Measurements from ENCODE around the gene ACTR3C.
A peak's percentile ranks its signal among the peaks of the same experiment; 100 is the strongest.
"Not testable (repeated sequence)": the region's sequence is repeated elsewhere in the genome, so short reads cannot be mapped to it uniquely, and the experiment has no call there.

Gene ACTR3C

DNA sequence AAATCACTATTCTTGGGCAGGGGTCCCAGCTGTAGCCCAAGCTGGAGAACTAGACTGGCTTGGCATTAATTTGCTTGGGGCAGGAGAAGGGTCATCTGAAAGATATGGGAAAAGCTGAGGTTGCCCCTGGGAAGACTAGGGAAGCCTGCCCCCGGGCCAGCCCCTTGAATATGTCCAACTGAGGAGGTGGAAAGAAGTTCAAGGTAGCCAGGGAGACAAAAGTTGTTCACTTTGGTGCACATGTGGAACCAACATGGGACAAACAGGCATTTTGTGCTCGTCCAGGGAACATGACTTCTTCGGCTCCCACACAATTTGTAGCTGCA, 1.6 kb downstream of the ACTR3C start:
- Histone ChIP-seq H3K23ac (ENCODE audit: low read length) (no peak overlapping the region), H3K27me3 (ENCODE audit: insufficient read depth, low read length, poor library complexity) (no peaks in the 10 kb centered on the region), H2BK15ac (replicated peaks; ENCODE audit: low read depth) (no peak overlapping the region), H3K79me1 (ENCODE audit: low read length) (no peaks in the 10 kb centered on the region), H3K4ac (ENCODE audit: low read depth, low read length) (no peak overlapping the region), H2BK5ac (ENCODE audit: low read length) (no peak overlapping the region), H3K4me3 (ENCODE audit: low read length) (no peak overlapping the region), H4K5ac (ENCODE audit: low read length) (no peak overlapping the region), H3K4me1 (ENCODE audit: control insufficient read depth, low read depth, low read length) (peaks cover 2% of the 10 kb centered on the region), H4K8ac (ENCODE audit: low read depth, low read length) (no peak overlapping the region), H3K9ac (ENCODE audit: low read length) (no peak overlapping the region), H3K56ac (ENCODE audit: low read length) (no peak overlapping the region), H3K36me3 (ENCODE audit: control insufficient read depth, insufficient read depth, low read length) (no peaks in the 10 kb centered on the region), H3K18ac (ENCODE audit: low read length) (no peak overlapping the region), H2AK5ac (ENCODE audit: low read length) (no peak overlapping the region), H2BK120ac (ENCODE audit: low read depth, low read length) (no peak overlapping the region), H3K27ac (ENCODE audit: low read depth, low read length) (no peak overlapping the region), H3K4me2 (ENCODE audit: low read length) (no peak overlapping the region), H3K79me2 (ENCODE audit: control insufficient read depth, insufficient read depth, low read length) (no peaks in the 10 kb centered on the region)
- no CpG with 5 or more reads among the region's 3 CpGs for WGBS (ENCODE audit: extremely low coverage, insufficient coverage, low lambda C conversion rate)
- DNase-seq: no peak

DNA sequence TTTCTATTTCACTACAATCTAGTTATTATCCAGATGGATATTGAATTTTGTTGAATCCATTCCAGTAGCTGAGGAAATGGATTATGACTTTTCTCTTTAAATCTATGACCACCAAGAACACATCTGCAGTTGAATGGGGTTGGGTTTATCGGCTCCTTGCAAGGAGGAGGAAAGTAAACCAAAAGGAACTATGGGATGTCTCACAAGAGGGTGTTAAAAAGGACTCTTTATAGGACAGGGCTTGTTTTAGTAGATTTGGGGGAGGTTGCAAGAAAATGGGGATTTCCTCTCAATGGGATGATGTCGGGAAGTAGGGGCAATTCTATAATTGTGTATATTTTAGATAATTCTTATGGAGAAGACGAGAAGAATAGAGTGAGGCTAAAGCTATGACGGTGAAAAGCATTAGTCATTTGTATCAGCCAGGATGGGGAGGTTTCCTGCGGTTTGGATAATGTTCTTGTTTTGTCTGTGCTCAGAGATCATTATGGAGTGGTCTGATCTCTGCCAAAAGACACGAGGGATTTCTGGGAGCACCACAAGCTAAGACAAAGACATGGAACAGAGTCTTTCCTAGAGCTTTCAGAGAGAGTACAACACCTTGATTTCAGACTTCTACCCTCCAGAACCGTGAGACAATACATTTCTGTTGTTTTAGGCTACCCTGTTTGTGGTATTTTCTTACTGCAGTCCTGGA, 5.4 kb downstream of the ACTR3C start:
- WGBS (ENCODE audit: extremely low coverage, insufficient coverage, low lambda C conversion rate): no CpG with 5 or more reads among the region's 7 CpGs
- Histone ChIP-seq H3K4me3 (ENCODE audit: low read length) (no peak overlapping the region), H3K27me3 (ENCODE audit: insufficient read depth, low read length, poor library complexity) (no peaks in the 10 kb centered on the region), H2BK5ac (ENCODE audit: low read length) (no peak overlapping the region), H3K4ac (ENCODE audit: low read depth, low read length) (no peak overlapping the region), H3K23ac (ENCODE audit: low read length) (no peak overlapping the region), H2AK5ac (ENCODE audit: low read length) (no peak overlapping the region), H3K36me3 (ENCODE audit: control insufficient read depth, insufficient read depth, low read length) (no peaks in the 10 kb centered on the region), H2BK15ac (replicated peaks; ENCODE audit: low read depth) (no peak overlapping the region), H3K79me2 (ENCODE audit: control insufficient read depth, insufficient read depth, low read length) (no peaks in the 10 kb centered on the region), H3K27ac (ENCODE audit: low read depth, low read length) (no peak overlapping the region), H4K5ac (ENCODE audit: low read length) (no peak overlapping the region), H3K79me1 (ENCODE audit: low read length) (no peaks in the 10 kb centered on the region), H3K4me2 (ENCODE audit: low read length) (no peak overlapping the region), H3K4me1 (ENCODE audit: control insufficient read depth, low read depth, low read length) (peaks cover 7% of the 10 kb centered on the region), H3K56ac (ENCODE audit: low read length) (no peak overlapping the region), H3K9ac (ENCODE audit: low read length) (no peak overlapping the region), H3K18ac (ENCODE audit: low read length) (no peak overlapping the region), H2BK120ac (ENCODE audit: low read depth, low read length) (no peak overlapping the region), H4K8ac (ENCODE audit: low read depth, low read length) (no peak overlapping the region)
- DNase-seq: no peak

DNA sequence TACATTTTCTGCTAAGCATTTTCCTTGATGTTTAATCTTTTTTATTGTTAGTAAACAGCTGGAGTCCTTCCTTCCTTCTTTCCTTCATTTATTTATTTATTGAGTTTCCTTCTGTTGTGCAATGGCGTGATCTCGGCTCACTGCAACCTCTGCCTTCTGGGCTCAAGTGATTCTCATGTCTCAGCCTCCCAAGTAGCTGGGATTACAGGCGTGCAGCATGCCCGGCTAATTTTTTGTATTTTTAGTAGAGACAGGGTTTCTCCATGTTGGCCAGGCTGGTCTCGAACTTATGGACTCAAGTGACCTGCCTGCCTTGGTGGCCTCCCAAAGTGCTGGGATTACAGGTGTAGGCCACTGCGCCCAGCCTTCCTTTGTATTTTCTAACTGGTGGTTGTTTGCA, 6.4 kb downstream of the ACTR3C start:
- H3K36me3 ChIP-seq (ENCODE audit: control insufficient read depth, insufficient read depth, low read length); H2AK5ac ChIP-seq (ENCODE audit: low read length); H3K4me2 ChIP-seq (ENCODE audit: low read length); H3K4me3 ChIP-seq (ENCODE audit: low read length); H3K56ac ChIP-seq (ENCODE audit: low read length); H4K8ac ChIP-seq (ENCODE audit: low read depth, low read length); H2BK5ac ChIP-seq (ENCODE audit: low read length); H3K9ac ChIP-seq (ENCODE audit: low read length); H3K79me1 ChIP-seq (ENCODE audit: low read length); H4K5ac ChIP-seq (ENCODE audit: low read length); H3K18ac ChIP-seq (ENCODE audit: low read length); DNase-seq; H3K4me1 ChIP-seq (ENCODE audit: control insufficient read depth, low read depth, low read length); H3K27me3 ChIP-seq (ENCODE audit: insufficient read depth, low read length, poor library complexity); H3K23ac ChIP-seq (ENCODE audit: low read length); H2BK120ac ChIP-seq (ENCODE audit: low read depth, low read length); H3K79me2 ChIP-seq (ENCODE audit: control insufficient read depth, insufficient read depth, low read length); H3K27ac ChIP-seq (ENCODE audit: low read depth, low read length); H2BK15ac ChIP-seq (replicated peaks; ENCODE audit: low read depth): not testable (repeated sequence)
- no CpG with 5 or more reads among the region's 6 CpGs for WGBS (ENCODE audit: extremely low coverage, insufficient coverage, low lambda C conversion rate)
- H3K4ac ChIP-seq (ENCODE audit: low read depth, low read length): peak overlapping the region; percentile 16

DNA sequence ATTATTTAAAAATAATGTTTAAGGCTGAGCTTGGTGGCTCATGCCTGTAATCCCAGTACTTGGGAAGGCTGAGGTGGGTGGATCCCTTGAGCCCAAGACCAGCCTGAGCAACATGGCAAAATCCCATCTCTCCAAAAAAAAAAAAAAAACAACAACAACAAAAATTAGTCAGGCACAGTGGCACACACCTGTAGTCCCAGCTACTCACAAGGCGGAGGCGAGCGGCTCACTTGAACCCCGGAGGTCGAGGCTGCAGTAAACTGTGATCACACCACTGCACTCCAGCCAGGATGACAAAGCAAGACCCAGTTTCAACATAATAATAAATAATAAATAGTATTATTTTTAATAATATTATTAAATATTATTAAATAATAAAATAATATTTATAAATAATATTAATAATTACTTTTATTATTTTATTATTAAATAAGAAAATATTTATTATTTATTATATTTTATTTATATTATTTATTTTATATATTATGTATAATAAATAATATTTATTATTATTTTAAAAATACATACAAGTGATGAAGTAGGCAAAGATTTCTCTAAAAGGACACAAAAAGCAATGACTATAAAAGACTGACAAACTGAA, 8.6 kb downstream of the ACTR3C start:
- H2BK120ac ChIP-seq (ENCODE audit: low read depth, low read length): no peak overlapping the region
- H3K27ac ChIP-seq (ENCODE audit: low read depth, low read length): no peak overlapping the region
- H3K4me3 ChIP-seq (ENCODE audit: low read length): no peak overlapping the region
- no peak overlapping the region for H2BK5ac ChIP-seq (ENCODE audit: low read length)
- H3K4me2 ChIP-seq (ENCODE audit: low read length): no peak overlapping the region
- no peaks in the 10 kb centered on the region for H3K79me2 ChIP-seq (ENCODE audit: control insufficient read depth, insufficient read depth, low read length)
- no peak overlapping the region for H2AK5ac ChIP-seq (ENCODE audit: low read length)
- no peak overlapping the region for H3K9ac ChIP-seq (ENCODE audit: low read length)
- DNase-seq: no peak
- no peak overlapping the region for H3K18ac ChIP-seq (ENCODE audit: low read length)
- no peaks in the 10 kb centered on the region for H3K36me3 ChIP-seq (ENCODE audit: control insufficient read depth, insufficient read depth, low read length)
- no peak overlapping the region for H3K23ac ChIP-seq (ENCODE audit: low read length)
- H3K4me1 ChIP-seq (ENCODE audit: control insufficient read depth, low read depth, low read length): peaks cover 8% of the 10 kb centered on the region
- H3K56ac ChIP-seq (ENCODE audit: low read length): no peak overlapping the region
- no peak overlapping the region for H2BK15ac ChIP-seq (replicated peaks; ENCODE audit: low read depth)
- WGBS (ENCODE audit: extremely low coverage, insufficient coverage, low lambda C conversion rate): no CpG with 5 or more reads among the region's 5 CpGs
- no peak overlapping the region for H3K4ac ChIP-seq (ENCODE audit: low read depth, low read length)
- H4K8ac ChIP-seq (ENCODE audit: low read depth, low read length): no peak overlapping the region
- H3K27me3 ChIP-seq (ENCODE audit: insufficient read depth, low read length, poor library complexity): no peaks in the 10 kb centered on the region
- no peak overlapping the region for H4K5ac ChIP-seq (ENCODE audit: low read length)
- H3K79me1 ChIP-seq (ENCODE audit: low read length): no peaks in the 10 kb centered on the region

DNA sequence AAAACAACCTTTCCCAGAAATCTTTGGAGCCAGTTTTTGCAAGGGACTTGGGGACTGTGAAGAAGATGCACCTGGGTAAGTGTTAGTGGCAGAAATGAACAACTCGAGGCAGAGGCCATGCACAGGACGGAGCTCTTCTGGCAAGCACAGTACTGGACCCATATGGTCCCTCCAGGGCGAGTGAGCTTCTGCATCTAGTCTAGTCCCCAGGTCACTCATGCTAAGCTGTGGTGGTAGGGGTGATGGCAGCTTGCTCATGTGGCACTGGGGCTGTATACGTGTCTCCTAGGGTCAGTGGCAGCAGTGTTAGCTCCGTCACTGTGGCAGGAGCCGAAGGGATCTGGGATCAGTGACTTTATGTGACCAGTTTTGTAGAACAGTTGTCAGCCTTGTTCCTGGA, 9.5 kb downstream of the ACTR3C start:
- Histone ChIP-seq H2BK5ac (ENCODE audit: low read length) (peak overlapping the region; percentile 4), H4K8ac (ENCODE audit: low read depth, low read length) (no peak overlapping the region), H3K79me1 (ENCODE audit: low read length) (no peaks in the 10 kb centered on the region), H2BK15ac (replicated peaks; ENCODE audit: low read depth) (no peak overlapping the region), H3K23ac (ENCODE audit: low read length) (no peak overlapping the region), H4K5ac (ENCODE audit: low read length) (no peak overlapping the region), H3K9ac (ENCODE audit: low read length) (no peak overlapping the region), H3K4me3 (ENCODE audit: low read length) (no peak overlapping the region), H2BK120ac (ENCODE audit: low read depth, low read length) (no peak overlapping the region), H3K4ac (ENCODE audit: low read depth, low read length) (no peak overlapping the region), H3K4me2 (ENCODE audit: low read length) (no peak overlapping the region), H3K36me3 (ENCODE audit: control insufficient read depth, insufficient read depth, low read length) (no peaks in the 10 kb centered on the region), H3K18ac (ENCODE audit: low read length) (no peak overlapping the region), H3K4me1 (ENCODE audit: control insufficient read depth, low read depth, low read length) (peaks cover 8% of the 10 kb centered on the region), H3K27ac (ENCODE audit: low read depth, low read length) (no peak overlapping the region), H3K27me3 (ENCODE audit: insufficient read depth, low read length, poor library complexity) (no peaks in the 10 kb centered on the region), H3K56ac (ENCODE audit: low read length) (peak overlapping the region; percentile 45), H2AK5ac (ENCODE audit: low read length) (no peak overlapping the region), H3K79me2 (ENCODE audit: control insufficient read depth, insufficient read depth, low read length) (no peaks in the 10 kb centered on the region)
- no peak for DNase-seq
- no CpG with 5 or more reads among the region's 6 CpGs for WGBS (ENCODE audit: extremely low coverage, insufficient coverage, low lambda C conversion rate)

DNA sequence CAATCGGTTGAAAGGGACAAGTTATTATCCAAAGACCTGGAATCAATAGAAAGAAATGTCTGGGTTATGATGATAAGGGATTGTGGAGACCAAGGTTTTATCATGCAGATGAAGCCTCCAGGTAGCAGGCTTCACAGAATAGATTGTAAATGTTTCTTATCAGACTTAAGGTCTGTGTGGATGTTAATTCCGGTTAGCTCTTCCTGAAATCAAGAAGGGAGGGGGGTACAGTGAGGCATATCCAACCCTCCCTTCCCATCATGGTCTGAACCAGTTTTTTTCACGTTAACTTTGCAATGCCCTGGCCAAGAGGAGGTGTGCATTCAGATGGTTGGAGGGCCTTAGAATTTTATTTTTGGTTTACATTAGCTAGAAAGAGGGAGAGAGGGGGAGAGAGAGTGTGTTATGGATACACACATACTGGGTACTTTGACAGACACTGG, 10.0 kb downstream of the ACTR3C start:
- no peaks in the 10 kb centered on the region for H3K36me3 ChIP-seq (ENCODE audit: control insufficient read depth, insufficient read depth, low read length)
- DNase-seq: peak; percentile 32
- no peak overlapping the region for H3K9ac ChIP-seq (ENCODE audit: low read length)
- peaks cover 8% of the 10 kb centered on the region for H3K4me1 ChIP-seq (ENCODE audit: control insufficient read depth, low read depth, low read length)
- no peak overlapping the region for H2BK15ac ChIP-seq (replicated peaks; ENCODE audit: low read depth)
- no peaks in the 10 kb centered on the region for H3K79me1 ChIP-seq (ENCODE audit: low read length)
- no peak overlapping the region for H3K4me2 ChIP-seq (ENCODE audit: low read length)
- no peak overlapping the region for H4K8ac ChIP-seq (ENCODE audit: low read depth, low read length)
- no peak overlapping the region for H3K4ac ChIP-seq (ENCODE audit: low read depth, low read length)
- no peak overlapping the region for H2AK5ac ChIP-seq (ENCODE audit: low read length)
- H2BK120ac ChIP-seq (ENCODE audit: low read depth, low read length): no peak overlapping the region
- peak overlapping the region; percentile 45 for H3K56ac ChIP-seq (ENCODE audit: low read length)
- no peak overlapping the region for H3K23ac ChIP-seq (ENCODE audit: low read length)
- no peak overlapping the region for H3K18ac ChIP-seq (ENCODE audit: low read length)
- H2BK5ac ChIP-seq (ENCODE audit: low read length): peak overlapping the region; percentile 4
- no peak overlapping the region for H4K5ac ChIP-seq (ENCODE audit: low read length)
- WGBS (ENCODE audit: extremely low coverage, insufficient coverage, low lambda C conversion rate): no CpG with 5 or more reads among the region's 3 CpGs
- no peak overlapping the region for H3K4me3 ChIP-seq (ENCODE audit: low read length)
- no peaks in the 10 kb centered on the region for H3K27me3 ChIP-seq (ENCODE audit: insufficient read depth, low read length, poor library complexity)
- no peak overlapping the region for H3K27ac ChIP-seq (ENCODE audit: low read depth, low read length)
- no peaks in the 10 kb centered on the region for H3K79me2 ChIP-seq (ENCODE audit: control insufficient read depth, insufficient read depth, low read length)

All from mesendoderm (in vitro differentiated cells).